NCI-H2107 (cell line): ENCODE data around the gene OCIAD2.
"Not testable (repeated sequence)": the region's sequence is repeated elsewhere in the genome, so short reads cannot be mapped to it uniquely, and the experiment has no call there.

ENCODE experiments used
- DNase-seq: peaks from one replicate; lab custom pipeline; 2025; lab: John Stamatoyannopoulos, UW

Gene OCIAD2

GRCh38 chr4:48907706-48908477 lies 1.3 kb upstream of the OCIAD2 start:
- DNase-seq = no peak

DNA sequence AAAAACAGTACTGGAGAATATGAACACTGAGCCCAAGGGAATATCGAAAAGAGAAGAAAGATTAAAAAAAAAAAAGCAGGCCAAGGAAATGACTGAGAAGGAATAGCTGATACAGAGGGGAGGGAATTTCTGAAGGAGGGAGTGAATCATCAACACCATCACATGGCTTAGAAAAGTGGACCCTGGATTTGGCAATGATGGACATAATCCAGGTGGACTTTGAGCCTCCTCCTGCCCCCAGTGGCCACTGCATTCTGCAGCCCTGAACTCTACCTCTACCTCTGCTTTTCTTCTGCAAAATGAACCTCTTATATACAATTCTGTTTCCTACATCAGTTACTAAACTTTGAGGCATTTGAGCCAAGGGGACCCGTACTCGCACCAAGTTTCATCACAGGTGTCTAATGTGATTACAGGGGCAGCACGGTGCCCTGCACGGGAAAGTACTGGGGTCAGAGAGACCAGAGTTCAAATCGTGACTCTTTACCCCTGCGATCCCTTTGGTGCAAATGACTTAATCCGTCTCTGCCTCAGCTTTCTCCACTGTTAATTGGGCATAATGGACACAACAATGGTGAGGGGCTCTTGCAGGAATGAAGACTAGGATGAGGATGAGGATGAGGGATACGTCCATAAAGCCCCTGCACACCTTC lies 1.1 kb downstream of the OCIAD2 start:
- DNase-seq = no peak

DNA sequence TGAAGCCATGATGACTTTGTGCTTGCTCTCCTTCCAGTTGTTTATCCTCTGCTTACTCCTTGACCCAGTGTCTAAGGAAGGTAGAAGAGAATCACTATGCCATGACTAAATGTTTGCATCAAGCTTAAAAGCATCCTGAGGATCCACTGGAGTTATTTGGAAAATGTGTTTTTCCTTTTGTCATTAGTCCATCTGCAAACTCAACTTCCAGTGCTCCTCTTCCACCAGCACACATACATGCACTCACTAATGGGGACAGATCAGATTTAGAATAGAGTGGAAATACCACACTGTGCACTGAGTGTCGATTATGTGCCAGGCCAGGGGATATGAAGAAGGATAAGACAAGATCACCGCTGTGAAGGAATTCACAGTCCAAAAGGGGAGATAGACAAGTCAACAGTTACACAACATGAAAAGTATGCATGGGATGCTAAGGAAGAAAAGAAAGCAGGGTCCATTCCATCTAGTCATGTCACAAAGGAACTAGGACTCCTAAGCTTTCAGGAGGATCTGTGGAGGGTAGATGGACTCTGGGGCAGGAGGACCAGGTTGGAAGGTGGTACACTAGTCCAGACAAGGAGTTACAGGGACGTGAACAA lies 1.9 kb downstream of the OCIAD2 start:
- DNase-seq = no peak

DNA sequence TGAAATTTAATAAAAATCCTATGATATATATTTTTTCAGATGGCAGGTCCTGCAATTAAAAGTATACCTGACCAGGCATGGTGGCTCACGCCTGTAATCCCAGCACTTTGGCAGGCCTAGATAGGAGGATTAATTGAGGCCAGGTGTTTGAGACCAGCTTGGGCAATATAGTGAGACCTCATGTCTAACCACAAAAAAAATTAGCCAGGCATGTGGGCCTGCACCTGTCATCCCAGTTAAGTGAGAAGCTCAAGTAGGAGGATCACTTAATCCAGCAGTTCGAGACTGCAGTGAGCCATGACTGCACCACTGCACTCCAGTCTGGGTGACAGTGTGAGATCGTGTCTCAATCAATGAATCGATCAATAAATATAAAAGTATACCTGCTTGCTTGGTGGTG lies 2.5 kb downstream of the OCIAD2 start:
- DNase-seq = peak; percentile 14

- no peak for DNase-seq
Observed at GRCh38 chr4:48902266-48902665, 4.3 kb downstream of the OCIAD2 start.

- no peak for DNase-seq
Observed at GRCh38 chr4:48901196-48901595, 5.4 kb downstream of the OCIAD2 start.

- no peak for DNase-seq
Observed at GRCh38 chr4:48899950-48900349, 6.6 kb downstream of the OCIAD2 start.

DNA sequence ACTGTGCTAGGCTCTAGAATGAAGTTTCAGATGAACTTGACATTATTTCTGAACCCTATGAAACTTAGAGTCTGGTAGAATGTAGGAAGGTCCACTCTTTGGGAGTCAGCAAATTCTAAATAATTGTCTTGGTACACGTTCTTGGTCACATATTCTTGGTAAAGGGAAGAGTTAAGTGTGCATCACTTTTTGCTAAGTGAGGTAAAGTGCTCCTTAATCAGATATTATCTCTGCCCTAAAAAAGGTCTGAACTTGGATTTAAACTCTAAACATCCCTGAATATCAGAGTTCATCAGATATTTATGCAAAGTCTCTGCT lies 7.2 kb downstream of the OCIAD2 start:
- DNase-seq = no peak

- no peak for DNase-seq
Observed at GRCh38 chr4:48898733-48899431, 7.7 kb downstream of the OCIAD2 start.

GRCh38 chr4:48896845-48897244 lies 9.7 kb downstream of the OCIAD2 start:
- DNase-seq = no peak

DNA sequence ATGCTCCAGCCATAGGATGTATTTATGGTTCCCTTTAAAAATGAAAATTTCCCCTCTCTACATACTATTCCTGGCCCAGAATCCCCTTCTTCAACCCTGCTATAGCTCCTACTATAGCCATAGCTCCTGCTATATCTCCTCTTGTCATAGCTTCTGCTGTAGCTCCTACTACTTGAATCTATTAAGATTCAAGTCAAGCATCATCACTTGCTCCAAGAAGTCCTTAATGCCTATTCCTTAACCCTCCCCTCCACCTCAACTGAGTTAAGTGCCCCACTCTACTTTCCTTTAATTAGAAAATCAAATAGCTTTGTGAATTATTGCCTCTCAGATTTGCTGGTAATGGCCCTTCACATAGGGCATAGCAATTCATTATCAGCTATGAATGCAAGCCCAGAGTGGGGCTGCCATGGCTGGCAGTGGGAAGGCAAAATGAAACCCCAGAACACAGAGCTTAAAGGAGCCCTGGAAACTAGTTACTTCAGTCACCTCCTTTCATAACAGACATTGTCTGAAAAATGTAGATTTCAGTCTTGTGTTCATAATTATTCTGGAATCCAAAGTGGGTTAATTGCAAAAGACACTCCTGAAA lies 15.4 kb downstream of the OCIAD2 start:
- DNase-seq = no peak

- DNase-seq = not testable (repeated sequence)
Observed at GRCh38 chr4:48889750-48890149, 16.8 kb downstream of the OCIAD2 start.

DNA sequence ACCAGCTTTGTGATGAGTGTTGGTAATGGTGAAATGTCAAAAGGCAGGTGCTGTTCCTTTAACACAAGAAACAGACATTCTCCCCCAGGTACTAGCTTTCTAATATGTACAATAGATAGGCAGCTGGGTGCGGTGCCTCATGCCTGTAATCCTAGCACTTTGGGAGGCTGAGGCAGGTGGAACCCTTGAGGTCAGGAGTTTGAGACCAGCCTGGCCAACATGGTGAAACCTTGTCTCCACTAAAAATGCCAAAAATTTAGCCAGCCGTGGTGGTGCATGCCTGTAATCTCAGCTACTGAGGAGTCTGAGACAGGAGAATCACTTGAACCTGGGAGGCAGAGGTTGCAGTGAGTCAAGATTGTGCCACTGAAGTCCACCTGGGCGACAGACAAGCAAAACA lies 24.9 kb downstream of the OCIAD2 start:
- not testable (repeated sequence) for DNase-seq

DNA sequence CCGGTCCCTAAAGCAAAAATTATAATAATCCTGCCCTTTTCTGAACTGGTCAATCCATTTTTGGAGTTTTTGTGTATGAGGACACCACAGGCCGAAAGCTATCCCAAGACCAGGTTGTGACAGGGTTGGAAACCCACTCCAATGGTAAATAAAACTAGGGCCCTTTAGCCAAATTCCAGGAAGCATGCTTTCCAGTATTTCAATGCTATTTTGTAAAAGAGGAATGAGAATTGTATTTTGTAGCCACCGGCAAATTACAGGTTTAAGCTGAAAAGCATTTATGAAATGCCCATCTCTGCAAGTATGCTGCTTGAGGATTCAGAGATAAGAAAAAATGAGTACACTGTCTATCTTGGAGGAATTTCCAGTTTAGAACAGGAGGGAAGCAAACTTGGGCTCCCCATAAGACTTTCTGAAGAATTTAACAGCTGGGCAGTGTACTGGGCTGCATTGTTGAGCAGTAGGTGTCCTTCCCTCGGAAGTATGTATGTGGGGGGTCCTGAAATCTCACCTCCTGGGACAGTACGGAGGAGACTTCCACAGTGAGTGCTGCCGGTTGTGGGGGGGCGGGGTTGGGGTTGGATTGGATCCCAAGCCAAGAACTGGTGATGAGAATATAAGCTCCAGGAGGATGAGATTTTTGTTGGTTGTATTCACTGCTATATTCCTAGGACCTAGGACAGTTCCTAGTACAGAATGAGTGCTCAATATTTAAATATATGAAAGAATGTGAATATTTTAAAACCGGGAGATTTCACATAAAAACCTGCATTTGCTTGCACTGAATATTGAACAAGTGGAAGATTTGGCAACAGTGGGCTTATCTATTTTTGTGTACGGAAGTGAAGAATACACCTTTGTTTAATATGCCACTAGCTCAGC lies 26.8 kb downstream of the OCIAD2 start:
- no peak for DNase-seq

GRCh38 chr4:48877827-48878535 lies 28.6 kb downstream of the OCIAD2 start:
- no peak for DNase-seq

DNA sequence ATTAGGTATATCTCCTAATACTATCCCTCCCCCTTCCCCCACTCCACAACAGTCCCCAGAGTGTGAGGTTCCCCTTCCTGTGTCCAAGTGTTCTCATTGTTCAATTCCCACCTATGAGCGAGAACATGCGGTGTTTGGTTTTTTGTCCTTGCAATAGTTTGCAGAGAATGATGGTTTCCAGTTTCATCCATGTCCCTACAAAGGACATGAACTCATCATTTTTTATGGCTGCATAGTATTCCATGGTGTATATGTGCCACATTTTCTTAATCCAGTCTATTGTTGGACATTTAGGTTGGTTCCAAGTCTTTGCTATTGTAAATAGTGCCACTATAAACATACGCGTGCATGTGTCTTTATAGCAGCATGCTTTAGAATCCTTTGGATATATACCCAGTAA lies 41.9 kb downstream of the OCIAD2 start:
- not testable (repeated sequence) for DNase-seq

- no peak for DNase-seq
Observed at GRCh38 chr4:48863728-48864127, 42.8 kb downstream of the OCIAD2 start.

DNA sequence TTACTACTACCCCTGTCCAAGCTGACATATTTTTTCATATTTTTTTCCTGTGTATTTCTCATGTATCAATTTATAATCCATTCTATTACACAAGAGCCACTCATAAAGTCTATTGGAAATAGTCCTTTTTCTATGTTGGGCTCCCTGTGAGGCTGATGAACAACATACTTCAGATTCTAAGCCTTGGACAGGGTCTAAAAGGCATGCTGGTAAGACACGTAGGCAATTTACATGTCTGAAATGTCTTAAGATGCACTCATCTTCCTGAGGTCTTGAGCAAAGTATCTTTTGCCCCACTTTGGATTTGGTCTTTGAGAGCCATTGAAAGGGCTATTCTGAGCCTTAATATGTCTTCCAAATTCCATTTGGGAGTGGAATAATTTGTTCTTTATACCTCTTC lies 43.9 kb downstream of the OCIAD2 start:
- DNase-seq = no peak

- DNase-seq = no peak
Observed at GRCh38 chr4:48862038-48862437, 44.5 kb downstream of the OCIAD2 start.

GRCh38 chr4:48858130-48858529 lies 48.4 kb downstream of the OCIAD2 start:
- DNase-seq = no peak

DNA sequence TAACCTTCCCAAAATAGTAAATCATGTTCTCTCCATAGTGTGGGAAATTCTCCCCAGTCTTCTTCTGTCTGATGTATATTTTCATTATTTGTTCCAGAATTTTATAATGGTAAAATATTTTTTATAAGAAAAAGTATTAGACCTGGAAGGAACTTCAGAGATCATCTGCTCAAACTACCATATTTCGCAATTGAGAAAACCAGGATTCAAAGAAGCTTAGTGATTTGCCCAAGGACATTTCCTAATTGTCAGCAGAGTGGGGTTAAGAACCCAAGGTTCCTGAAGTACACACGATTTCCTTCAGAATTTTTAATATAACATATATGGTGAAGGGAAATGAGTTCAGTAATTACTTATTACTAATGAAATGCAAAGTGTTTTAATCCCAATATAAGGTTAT lies 51.6 kb downstream of the OCIAD2 start:
- no peak for DNase-seq
